ENCODE data around the gene ZSCAN31. TPM values are rescaled to one million over a fixed set of nuclear protein-coding genes. Genes with fewer than 3 reads are reported as not detected.

ZSCAN31 gene
- total and polyA plus RNA-seq, 9 of the 15 experiments (the other 6 are each of a cell fraction or from before 2014, with no cell fraction given): 3.9 to 12.1 (median 7.0) TPM

GRCh38 chr6:28336284-28337120 lies 554 bp upstream of the ZSCAN31 start (continued):
- TF ChIP-seq REST (IDR thresholded peaks at IDR 0.05; ENCODE audit: borderline replicate concordance): 0 out of 2 replicates have a peak, but pooled peaks have one; percentile 24
- 0 out of 2 replicates have a peak, but pooled peaks have one; percentile 52 for TF ChIP-seq REST (CRISPR knock-in tag; IDR thresholded peaks at IDR 0.05; ENCODE audit: low read depth)
- 0 out of 2 replicates have a peak, but pooled peaks have one; percentile 51 for TF ChIP-seq MCM2 (IDR thresholded peaks at IDR 0.05; ENCODE audit: low read depth)
- peak; percentile 26 for TF ChIP-seq PRDM10 (IDR thresholded peaks at IDR 0.05; ENCODE audit: partially characterized antibody)
- no peak for TF ChIP-seq POLR3A (IDR thresholded peaks at IDR 0.05; ENCODE audit: borderline replicate concordance, extremely low read depth, insufficient read depth, insufficient read length)
- TF ChIP-seq KLF1 (tag; IDR thresholded peaks at IDR 0.05): 0 out of 2 replicates have a peak, but pooled peaks have one; percentile 52
- TF ChIP-seq DMBX1 (CRISPR knock-in tag; IDR thresholded peaks at IDR 0.05; ENCODE audit: borderline replicate concordance): peak; percentile 93
- TF ChIP-seq ELF1 (tag; IDR thresholded peaks at IDR 0.05): no peak; the same call in none of the 2 replicates
- TF ChIP-seq RAD51 (IDR thresholded peaks at IDR 0.05; ENCODE audit: borderline replicate concordance, low read depth): peak; percentile 36; the same call in 1 of the 2 replicates
- TF ChIP-seq TARDBP (IDR thresholded peaks at IDR 0.05): no peak
- TF ChIP-seq MTA1 (IDR thresholded peaks at IDR 0.05; ENCODE audit: borderline replicate concordance): peak; percentile 50; the same call in 1 of the 2 replicates
- 0 out of 2 replicates have a peak, but pooled peaks have one; percentile 25 for TF ChIP-seq MYC (IDR thresholded peaks at IDR 0.05; ENCODE audit: low read depth, low read length)
- peak; percentile 68; the same call in 1 of the 2 replicates for TF ChIP-seq MYC (CRISPR knock-in tag; IDR thresholded peaks at IDR 0.05; ENCODE audit: borderline replicate concordance, low read depth)
- no peak for TF ChIP-seq NR4A1 (CRISPR knock-in tag; IDR thresholded peaks at IDR 0.05)
- TF ChIP-seq NR4A1 (tag; IDR thresholded peaks at IDR 0.05): peak; percentile 94

Measured in K562 (cell line).